ENCODE measurements around the gene GPR171.

GPR171 gene

GRCh38 chr3:151165226-151165625 lies 37.8 kb downstream of the GPR171 start:
- no peak overlapping the region for H3K4me3 ChIP-seq (ENCODE audit: low read length)
- TF ChIP-seq CTCF (conservative IDR thresholded peaks at IDR 0.05; ENCODE audit: low read length), result no peak
- DNase-seq (ENCODE audit: low read depth), result no peak

DNA sequence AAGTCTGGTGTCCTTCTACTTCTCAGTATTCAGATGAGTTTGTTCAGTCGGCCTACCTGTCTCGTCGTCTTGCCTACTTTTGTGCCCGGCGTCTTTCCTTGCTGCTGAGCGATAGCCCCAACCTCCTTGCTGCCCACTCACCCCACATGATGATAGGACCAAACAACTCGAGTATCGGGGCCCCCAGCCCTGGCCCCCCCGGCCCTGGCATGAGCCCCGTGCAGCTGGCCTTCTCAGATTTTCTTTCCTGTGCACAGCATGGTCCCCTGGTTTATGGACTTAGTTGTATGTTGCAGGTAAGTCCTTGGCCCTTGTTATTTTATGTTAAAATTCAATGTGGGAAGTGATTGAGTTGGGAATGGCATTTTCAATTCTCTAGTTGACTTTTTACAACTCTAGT lies 43.2 kb downstream of the GPR171 start:
- H3K4me3 ChIP-seq (ENCODE audit: low read length), result no peak overlapping the region
- no peak for TF ChIP-seq CTCF (conservative IDR thresholded peaks at IDR 0.05; ENCODE audit: low read length)
- no peak for DNase-seq (ENCODE audit: low read depth)

DNA sequence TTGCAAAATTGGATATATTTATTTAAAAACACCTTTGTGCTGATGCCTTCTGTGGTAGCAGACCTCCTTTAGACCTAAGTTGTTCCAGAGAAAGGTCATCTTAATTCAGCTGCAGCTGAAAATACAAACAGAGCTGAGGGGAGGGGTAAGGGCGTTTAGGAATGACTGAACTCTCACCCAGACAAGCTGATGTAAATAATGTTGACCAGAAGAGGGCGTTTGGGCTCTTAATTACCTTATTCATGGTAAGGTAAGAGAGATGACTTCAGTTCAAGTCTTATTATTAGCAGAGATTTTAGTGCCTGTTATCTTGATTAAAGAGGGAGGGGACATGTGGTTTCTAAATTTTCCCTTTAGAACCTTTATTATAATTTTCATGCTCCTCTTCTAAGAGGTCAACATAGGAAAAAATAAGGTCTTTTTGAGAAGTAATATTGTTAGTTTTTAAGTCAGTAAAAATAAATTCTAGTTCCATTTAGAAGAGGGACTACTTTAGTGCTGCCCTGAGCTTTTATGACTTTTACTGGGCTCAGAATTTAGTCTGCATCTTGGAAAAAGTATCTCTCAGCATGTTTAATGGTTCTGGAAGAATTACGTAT lies 46.3 kb downstream of the GPR171 start:
- H3K4me3 ChIP-seq (ENCODE audit: low read length), result no peak overlapping the region
- peak; percentile 50 for DNase-seq (ENCODE audit: low read depth)
- peak; percentile 67 for TF ChIP-seq CTCF (conservative IDR thresholded peaks at IDR 0.05; ENCODE audit: low read length)

DNA sequence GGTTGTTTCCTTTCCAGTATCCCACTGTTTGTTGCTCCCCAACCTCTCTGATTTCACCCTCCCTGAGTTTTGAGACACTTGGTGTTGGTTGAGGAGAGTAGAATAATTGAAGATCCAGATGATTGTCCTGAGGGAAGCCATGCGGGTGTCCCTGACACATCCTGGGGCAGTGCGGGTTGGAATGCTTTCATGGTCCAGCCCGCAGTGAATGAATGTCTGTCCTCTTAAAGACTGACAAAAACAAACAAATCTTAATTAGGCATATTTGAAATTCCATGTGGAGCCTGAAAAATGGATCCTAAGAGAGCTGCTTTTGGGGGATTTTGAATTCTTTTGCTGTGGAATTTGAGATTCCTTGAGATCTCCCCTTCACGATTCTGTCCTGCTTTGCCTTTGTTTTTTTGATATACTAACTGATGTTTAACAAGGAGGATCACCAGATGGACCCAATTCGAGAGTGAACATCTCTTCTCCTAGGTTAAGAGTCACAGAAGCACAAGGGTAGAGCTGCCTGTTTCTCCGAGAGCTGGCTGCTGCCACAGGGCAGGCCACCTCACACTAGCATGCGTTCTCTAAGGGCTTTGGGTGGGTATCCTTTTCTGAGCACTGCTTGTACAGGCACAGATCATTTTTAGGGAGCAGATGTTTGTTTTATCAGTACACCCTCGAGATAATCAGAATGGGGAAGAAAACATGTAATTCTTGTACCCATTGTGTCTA lies 47.4 kb downstream of the GPR171 start:
- TF ChIP-seq CTCF (conservative IDR thresholded peaks at IDR 0.05; ENCODE audit: low read length), result no peak
- no peak overlapping the region for H3K4me3 ChIP-seq (ENCODE audit: low read length)

DNA sequence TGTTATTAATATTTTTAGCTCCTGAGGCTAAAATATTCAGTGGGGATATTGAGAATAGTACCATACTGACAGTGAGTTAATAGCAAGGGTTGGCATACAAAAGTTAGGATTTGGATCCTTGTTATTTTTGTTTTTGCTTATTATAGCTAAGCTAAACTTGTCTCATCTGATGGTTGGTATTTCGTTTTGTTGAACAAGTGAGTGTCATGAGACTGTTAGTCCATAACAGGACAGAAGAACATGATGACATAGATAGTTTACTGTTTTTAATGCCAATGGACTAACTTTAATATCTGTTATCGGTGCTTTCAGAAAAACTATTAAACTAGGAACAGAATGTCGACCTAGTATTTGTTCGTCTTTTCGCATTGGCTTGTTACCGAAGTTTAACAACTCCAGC lies 48.5 kb downstream of the GPR171 start:
- no peak for TF ChIP-seq CTCF (conservative IDR thresholded peaks at IDR 0.05; ENCODE audit: low read length)
- H3K4me3 ChIP-seq (ENCODE audit: low read length), result no peak overlapping the region
- DNase-seq (ENCODE audit: low read depth), result no peak

More for the DNA sequence above, 47.4 kb downstream of the GPR171 start:
- DNase-seq (ENCODE audit: low read depth), result no peak

GRCh38 chr3:151152455-151153079 lies 50.4 kb downstream of the GPR171 start:
- no peak for TF ChIP-seq CTCF (conservative IDR thresholded peaks at IDR 0.05; ENCODE audit: low read length)
- H3K4me3 ChIP-seq (ENCODE audit: low read length), result no peak overlapping the region
- DNase-seq (ENCODE audit: low read depth), result no peak

Measured in AG10803 (cell line).